Neural cell (in vitro differentiated cells): ENCODE data around the gene TENM3. TPM values are rescaled to one million over a fixed set of nuclear protein-coding genes. Genes with fewer than 3 reads are reported as not detected.

Experiments used
- H2AFZ ChIP-seq: fragments of 200-600, 300-800 bp; sonication (generic), shearing (Covaris generic); 2 replicates; pipeline ENCODE4 v1.6.0; 2014; ENCODE audit warnings: low read depth, mild to moderate bottlenecking, antibody characterized with exemption, low read length, moderate library complexity
- H3F3A ChIP-seq: fragments of 200-600 bp; shearing (Covaris generic); 2 replicates; pipeline ENCODE4 v1.6.1; 2016; ENCODE audit warnings: mild to moderate bottlenecking, moderate library complexity, mixed read lengths, antibody characterized with exemption, low read length; ENCODE audit not compliant: insufficient read depth, poor library complexity, severe bottlenecking
- H3K27ac ChIP-seq: fragments of 200-600, 300-800 bp; sonication (generic), shearing (Covaris generic); 2 replicates; pipeline ENCODE4 v1.5.1; 2014; ENCODE audit warnings: mild to moderate bottlenecking, low read length, moderate library complexity
- H3K27me3 ChIP-seq: fragments of 300-800, 200-600 bp; sonication (generic), shearing (Covaris generic); 2 replicates; pipeline ENCODE4 v1.6.0; 2014; ENCODE audit warnings: mild to moderate bottlenecking, low read depth, low read length, moderate library complexity; ENCODE audit not compliant: insufficient read depth
- H3K36me3 ChIP-seq: fragments of 300-800, 200-600 bp; sonication (generic), shearing (Covaris generic); 2 replicates; pipeline ENCODE4 v1.5.1; 2014; ENCODE audit warnings: mild to moderate bottlenecking, antibody characterized with exemption, low read length, moderate library complexity; ENCODE audit not compliant: insufficient read depth
- H3K4me2 ChIP-seq: fragments of 300-800, 200-600 bp; sonication (generic), shearing (Covaris generic); 2 replicates; pipeline ENCODE4 v1.6.0; 2014; ENCODE audit warnings: mild to moderate bottlenecking, low read length
- H3K4me3 ChIP-seq: fragments of 300-800, 200-600 bp; sonication (generic), shearing (Covaris generic); 2 replicates; pipeline ENCODE4 v1.5.1; 2014; ENCODE audit warnings: mild to moderate bottlenecking, low read length, moderate library complexity
- H3K79me2 ChIP-seq: fragments of 200-600 bp; shearing (Covaris generic); replicated peaks from 2 replicates; pipeline ENCODE4 v1.6.0; 2014; ENCODE audit warnings: mild to moderate bottlenecking, low read length, moderate library complexity; ENCODE audit not compliant: insufficient read depth
- H3K9ac ChIP-seq: fragments of 300-800, 200-600 bp; sonication (generic), shearing (Covaris generic); 2 replicates; pipeline ENCODE4 v1.6.1; 2016; ENCODE audit warnings: mild to moderate bottlenecking, low read length, mixed read lengths
- H3K9me2 ChIP-seq: fragments of 200-600 bp; shearing (Covaris generic); 2 replicates; pipeline ENCODE4 v1.6.1; 2016; ENCODE audit warnings: mild to moderate bottlenecking, low read length, mixed read lengths; ENCODE audit not compliant: insufficient read depth
- H3K9me3 ChIP-seq: fragments of 200-600, 300-800 bp; sonication (generic), shearing (Covaris generic); 2 replicates; pipeline ENCODE4 v1.6.1; 2016; ENCODE audit warnings: mild to moderate bottlenecking, mixed run types, low read length, moderate library complexity, mixed read lengths
- H4K20me1 ChIP-seq: fragments of 200-600 bp; shearing (Covaris generic); 2 replicates; pipeline ENCODE4 v1.6.1; 2016; ENCODE audit warnings: mild to moderate bottlenecking, mixed run types; ENCODE audit not compliant: insufficient read depth
- CTCF ChIP-seq: fragments of 450-650 bp; IDR thresholded peaks from 2 replicates; pipeline ENCODE4 v1.5.1; 2014; ENCODE audit warnings: antibody characterized with exemption, mild to moderate bottlenecking, moderate library complexity; ENCODE audit not compliant: poor library complexity, severe bottlenecking
- EP300 ChIP-seq: fragments of 450-650 bp; conservative IDR thresholded peaks from 2 replicates; pipeline ENCODE4 v1.6.1; 2014; ENCODE audit warnings: antibody characterized with exemption, mild to moderate bottlenecking, moderate library complexity; ENCODE audit not compliant: poor library complexity, severe bottlenecking
- EZH2 ChIP-seq: fragments of 200-600, 300-800 bp; shearing (Covaris generic), sonication (generic); IDR thresholded peaks from 2 replicates; pipeline ENCODE4 v1.6.1; 2014; ENCODE audit warnings: antibody characterized with exemption, low read length, borderline replicate concordance, mild to moderate bottlenecking; ENCODE audit not compliant: insufficient read depth, poor library complexity, severe bottlenecking
- MXI1 ChIP-seq: fragments of 450-650 bp; conservative IDR thresholded peaks from 2 replicates; pipeline ENCODE4 v1.6.1; 2014; ENCODE audit warnings: antibody characterized with exemption, mild to moderate bottlenecking; ENCODE audit not compliant: poor library complexity, severe bottlenecking
- POLR2AphosphoS5 ChIP-seq: IDR thresholded peaks from 2 replicates; pipeline ENCODE4 v1.6.1; 2012
- RAD21 ChIP-seq: fragments of 450-650 bp; conservative IDR thresholded peaks from 2 replicates; pipeline ENCODE4 v1.6.1; 2014; ENCODE audit warnings: antibody characterized with exemption, mild to moderate bottlenecking, moderate library complexity
- REST ChIP-seq: IDR thresholded peaks from 2 replicates; pipeline ENCODE4 v1.6.1; 2012; ENCODE audit warnings: borderline replicate concordance
- SMC3 ChIP-seq: fragments of 450-650 bp; conservative IDR thresholded peaks from 2 replicates; pipeline ENCODE4 v1.6.1; 2014; ENCODE audit warnings: antibody characterized with exemption, mild to moderate bottlenecking, moderate library complexity; ENCODE audit not compliant: poor library complexity
- TAF1 ChIP-seq: IDR thresholded peaks from 2 replicates; pipeline ENCODE4 v1.6.1; 2012; ENCODE audit warnings: low read depth
- polyA plus RNA-seq: library from polyadenylated mRNA; depleted of rRNA; stranded (reverse); fragments of >200 nt; gene quantifications from 2 replicates; pipeline ENCODE4 v1.2.3, GENCODE V29; 2014

Gene TENM3
- polyA plus RNA-seq, 1 donor from 2014 or later, result 7.3 TPM

DNA sequence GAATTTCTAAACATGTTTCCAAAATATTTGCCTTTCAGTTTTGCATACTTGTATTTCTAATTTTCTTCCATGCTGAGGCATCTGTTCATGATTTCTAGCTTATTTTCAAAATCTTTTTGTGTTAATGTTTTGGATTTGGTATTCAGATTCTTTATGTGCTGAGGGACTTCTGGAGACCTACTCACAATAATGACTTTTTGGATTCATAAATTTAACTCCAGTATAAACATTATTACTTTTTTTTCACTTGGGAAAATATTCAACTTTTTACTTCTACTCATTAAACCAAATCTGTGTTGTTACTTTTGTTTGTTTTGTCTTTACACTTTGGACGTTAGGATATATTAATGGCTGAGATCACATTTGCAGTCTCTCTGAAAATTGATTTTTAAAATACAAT, 183.7 kb downstream of the TENM3 start:
- no peaks in the 10 kb centered on the region for H3K27me3 ChIP-seq
- no peak overlapping the region for H3K27ac ChIP-seq
- no peaks in the 10 kb centered on the region for H3K36me3 ChIP-seq
- H4K20me1 ChIP-seq, result no peaks in the 10 kb centered on the region
- no peak for TF ChIP-seq EZH2
- no peak for TF ChIP-seq EP300
- TF ChIP-seq SMC3, result no peak
- TF ChIP-seq POLR2AphosphoS5, result no peak
- no peak for TF ChIP-seq CTCF
- no peak for TF ChIP-seq REST
- no peak for TF ChIP-seq TAF1
- TF ChIP-seq MXI1, result no peak
- TF ChIP-seq RAD21, result no peak
- no peaks in the 10 kb centered on the region for H3K9me3 ChIP-seq
- H3K4me3 ChIP-seq, result no peak overlapping the region
- H3F3A ChIP-seq, result no peaks in the 10 kb centered on the region
- no peaks in the 10 kb centered on the region for H3K79me2 ChIP-seq
- H3K9me2 ChIP-seq, result no peaks in the 10 kb centered on the region
- H2AFZ ChIP-seq, result no peak overlapping the region
- H3K4me2 ChIP-seq, result no peak overlapping the region
- H3K9ac ChIP-seq, result no peak overlapping the region

- H3K9me3 ChIP-seq, result no peaks in the 10 kb centered on the region
- no peak overlapping the region for H2AFZ ChIP-seq
- no peak overlapping the region for H3K4me2 ChIP-seq
- no peaks in the 10 kb centered on the region for H3F3A ChIP-seq
- no peaks in the 10 kb centered on the region for H3K9me2 ChIP-seq
- H3K79me2 ChIP-seq, result no peaks in the 10 kb centered on the region
- no peaks in the 10 kb centered on the region for H3K36me3 ChIP-seq
- H3K27ac ChIP-seq, result no peak overlapping the region
- H3K27me3 ChIP-seq, result no peaks in the 10 kb centered on the region
- TF ChIP-seq TAF1 (no peak), CTCF (no peak), EP300 (no peak)
- no peak overlapping the region for H3K9ac ChIP-seq
- H4K20me1 ChIP-seq, result no peaks in the 10 kb centered on the region
- H3K4me3 ChIP-seq, result no peak overlapping the region
Measured at GRCh38 chr4:182427554-182427953, 184.4 kb downstream of the TENM3 start.
